Neural progenitor cell (in vitro differentiated cells): Measurements from ENCODE around the gene SNRNP70.

Experiments
- CTCF ChIP-seq: fragments of 200-600 bp; sonication (generic); IDR thresholded peaks from 2 replicates; pipeline ENCODE4 v1.5.1; 2017; ENCODE audit warnings: antibody characterized with exemption, mild to moderate bottlenecking
- EZH2 ChIP-seq: fragments of 200-600 bp; sonication (generic); IDR thresholded peaks from 2 replicates; pipeline ENCODE4 v1.6.1; 2017; ENCODE audit warnings: antibody characterized with exemption, mild to moderate bottlenecking, moderate library complexity
- EZH2phosphoT487 ChIP-seq: fragments of 200-600 bp; sonication (generic); IDR thresholded peaks from 2 replicates; pipeline ENCODE4 v1.6.1; 2017; ENCODE audit warnings: antibody characterized with exemption

- TF ChIP-seq CTCF (no peak), EZH2 (no peak), EZH2phosphoT487 (no peak)
Observed at GRCh38 chr19:49081273-49081672, 4.0 kb upstream of the SNRNP70 start.
